Activated T-cell treated with anti-CD3 and anti-CD28 coated beads for 48 hours (primary cell): Measurements from ENCODE around the gene VAPA.
"Not testable (repeated sequence)": the region's sequence is repeated elsewhere in the genome, so short reads cannot be mapped to it uniquely, and the experiment has no call there.

Experiments used
- DNase-seq: peaks from one replicate; pipeline ENCODE4 v3.0.0-alpha.2; 2020; ENCODE audit warnings: low read depth

The VAPA gene

DNA sequence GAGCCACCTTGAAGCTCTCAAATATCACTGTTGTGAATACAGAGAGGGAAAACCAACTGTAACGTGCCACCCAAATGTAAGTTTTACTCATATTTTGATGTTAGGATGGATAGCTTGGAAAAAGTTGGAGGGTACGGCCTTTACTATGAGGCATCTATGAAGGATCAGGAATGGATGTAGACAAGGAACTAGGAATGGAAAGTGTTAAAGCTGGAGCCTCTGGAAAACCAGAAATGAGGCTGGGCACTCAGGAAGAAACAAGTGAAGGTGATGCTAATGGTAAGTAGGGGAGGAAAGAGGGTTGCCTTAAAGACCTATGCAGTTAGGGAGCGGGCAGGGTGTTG lies 27.8 kb upstream of the VAPA start:
- no peak for DNase-seq

DNA sequence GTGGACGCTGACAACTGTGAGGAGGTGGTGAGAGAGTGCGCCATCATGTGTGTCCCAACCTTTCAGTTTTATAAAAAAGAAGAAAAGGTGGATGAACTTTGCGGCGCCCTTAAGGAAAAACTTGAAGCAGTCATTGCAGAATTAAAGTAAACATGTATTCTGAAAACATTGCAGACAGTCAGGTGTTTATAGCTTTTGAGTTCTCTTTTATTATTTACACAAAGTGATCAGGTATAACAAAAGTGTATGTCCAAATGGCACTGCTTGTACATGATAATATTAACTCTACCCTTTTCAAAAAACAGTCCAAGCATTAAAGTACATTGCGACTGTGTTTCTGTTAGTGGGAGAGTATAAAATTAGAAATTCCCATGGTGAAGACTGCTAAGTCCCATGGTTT lies 25.8 kb upstream of the VAPA start:
- no peak for DNase-seq

DNA sequence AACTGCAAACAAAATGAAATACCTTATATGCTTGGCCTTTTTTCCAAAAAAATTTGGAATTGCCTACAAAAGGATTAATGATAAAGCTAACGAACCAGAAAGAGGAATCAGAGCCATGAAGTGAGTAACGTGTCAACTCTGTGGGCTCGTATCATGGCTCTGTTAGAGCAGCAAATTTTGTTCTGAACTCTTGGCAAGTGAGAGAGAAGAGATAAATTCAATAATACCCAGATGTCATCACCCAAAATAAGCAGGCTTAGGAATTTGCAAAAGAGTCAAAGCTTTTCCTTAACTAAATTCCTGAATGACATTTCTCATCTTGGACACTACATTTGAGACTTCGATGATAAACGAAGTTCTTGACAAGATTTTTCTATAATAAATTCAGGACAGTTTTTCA lies 23.6 kb upstream of the VAPA start:
- DNase-seq = no peak

DNA sequence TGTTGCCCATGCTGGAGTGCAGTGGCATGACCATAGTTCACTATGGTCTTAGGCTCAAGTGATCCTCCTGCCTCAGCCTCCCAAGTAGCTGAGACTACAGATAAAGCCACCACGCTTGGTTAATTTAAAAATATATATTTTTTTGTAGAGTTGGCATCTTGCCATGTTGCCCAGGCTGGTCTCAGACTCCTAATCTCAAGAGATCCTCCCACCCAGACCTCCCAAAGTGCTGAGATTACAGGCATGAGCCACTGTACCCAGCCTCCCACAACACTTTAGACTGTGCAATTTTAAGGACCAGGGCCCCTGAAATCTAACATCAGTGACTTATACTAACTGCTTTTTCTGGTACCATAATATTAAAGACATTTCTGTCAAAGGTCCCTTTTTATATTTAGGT lies 22.9 kb upstream of the VAPA start:
- DNase-seq = no peak

DNA sequence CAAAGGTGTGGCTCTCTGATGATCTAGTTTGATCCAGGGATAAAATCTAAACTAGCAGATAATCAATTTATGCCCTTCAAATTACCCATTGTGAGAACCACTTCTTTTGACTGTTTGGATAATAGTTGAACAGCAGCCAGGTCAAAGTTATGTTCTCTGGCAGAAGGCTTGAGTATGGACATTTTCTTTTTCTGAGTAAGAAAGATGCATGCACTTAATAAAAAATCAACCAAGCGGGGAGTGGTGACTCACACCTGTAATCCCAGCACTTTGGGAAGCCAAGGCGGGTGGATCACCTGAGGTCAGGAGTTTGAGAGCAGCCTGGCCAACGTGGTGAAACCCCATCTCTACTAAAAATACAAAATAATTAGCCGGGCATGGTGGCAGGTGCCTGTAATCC lies 22.3 kb upstream of the VAPA start:
- not testable (repeated sequence) for DNase-seq

DNA sequence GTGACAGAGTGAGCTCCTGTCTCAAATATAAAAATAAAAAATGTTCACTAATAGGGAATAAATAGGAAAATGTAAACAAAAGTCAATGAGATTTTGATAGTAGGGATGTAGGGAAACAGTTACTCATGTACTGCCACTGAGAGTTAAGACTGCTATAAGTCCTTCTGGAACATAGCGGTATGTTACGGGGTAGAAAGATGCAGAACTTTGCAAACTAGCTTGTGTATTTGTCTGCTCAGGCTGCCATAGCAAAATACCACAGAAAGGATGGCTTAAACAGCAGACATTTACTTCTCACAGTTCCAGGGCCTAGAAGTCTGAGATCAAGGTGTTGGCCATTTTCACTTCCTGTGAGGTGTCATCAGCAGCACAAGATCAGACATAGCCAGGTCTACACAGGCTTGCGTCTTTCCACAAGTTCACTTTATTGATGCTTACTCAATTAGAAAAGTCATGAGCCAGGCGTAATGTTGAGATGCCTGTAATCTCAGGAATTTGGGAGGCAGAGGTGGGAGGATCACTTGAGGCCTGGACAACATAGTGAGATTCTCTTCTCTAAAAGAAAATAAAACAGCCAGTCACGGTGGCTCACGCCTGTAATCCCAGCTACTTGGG lies 19.3 kb upstream of the VAPA start:
- DNase-seq = no peak

DNA sequence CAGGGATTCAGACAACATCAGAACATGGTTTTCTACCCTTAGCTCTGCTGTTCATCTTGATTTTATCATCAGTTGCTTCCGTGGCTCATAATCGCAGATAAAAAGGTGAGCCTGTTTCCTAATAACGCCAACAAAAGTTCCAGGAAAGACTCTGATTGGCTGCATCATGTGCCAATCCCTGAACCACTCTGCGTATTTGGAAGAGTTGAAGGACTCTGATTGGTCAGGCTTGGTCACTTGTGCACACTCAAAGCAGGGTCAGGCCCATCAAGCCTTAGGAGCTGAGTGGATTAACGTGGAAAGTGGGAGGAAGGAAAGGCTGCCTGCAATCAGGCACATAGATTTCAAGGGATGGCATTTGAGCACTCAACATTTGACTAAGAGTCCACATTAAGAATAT lies 16.7 kb upstream of the VAPA start:
- no peak for DNase-seq

DNA sequence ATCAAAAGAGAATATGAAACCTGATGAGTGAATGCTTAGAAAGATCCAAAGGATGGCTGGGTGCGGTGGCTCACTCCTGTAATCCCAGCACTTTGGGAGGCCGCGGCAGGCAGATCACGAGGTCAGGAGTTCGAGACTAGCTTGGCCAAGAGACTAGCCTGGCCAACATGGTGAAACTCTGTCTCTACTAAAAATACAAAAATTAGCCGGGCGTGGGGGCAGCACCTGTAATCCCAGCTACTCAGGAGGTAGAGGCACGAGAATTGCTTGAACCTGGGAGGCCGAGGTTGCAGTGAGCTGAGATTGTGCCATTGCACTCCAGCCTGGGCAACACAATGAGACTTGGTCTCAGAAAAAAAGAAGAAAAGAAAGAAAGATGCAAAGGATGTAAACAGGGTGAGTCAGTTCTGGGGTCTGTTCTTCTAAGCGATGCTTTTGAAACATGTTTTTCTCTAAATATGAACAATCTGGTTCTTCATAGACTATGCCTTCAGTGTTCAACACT lies 16.0 kb upstream of the VAPA start:
- not testable (repeated sequence) for DNase-seq

DNA sequence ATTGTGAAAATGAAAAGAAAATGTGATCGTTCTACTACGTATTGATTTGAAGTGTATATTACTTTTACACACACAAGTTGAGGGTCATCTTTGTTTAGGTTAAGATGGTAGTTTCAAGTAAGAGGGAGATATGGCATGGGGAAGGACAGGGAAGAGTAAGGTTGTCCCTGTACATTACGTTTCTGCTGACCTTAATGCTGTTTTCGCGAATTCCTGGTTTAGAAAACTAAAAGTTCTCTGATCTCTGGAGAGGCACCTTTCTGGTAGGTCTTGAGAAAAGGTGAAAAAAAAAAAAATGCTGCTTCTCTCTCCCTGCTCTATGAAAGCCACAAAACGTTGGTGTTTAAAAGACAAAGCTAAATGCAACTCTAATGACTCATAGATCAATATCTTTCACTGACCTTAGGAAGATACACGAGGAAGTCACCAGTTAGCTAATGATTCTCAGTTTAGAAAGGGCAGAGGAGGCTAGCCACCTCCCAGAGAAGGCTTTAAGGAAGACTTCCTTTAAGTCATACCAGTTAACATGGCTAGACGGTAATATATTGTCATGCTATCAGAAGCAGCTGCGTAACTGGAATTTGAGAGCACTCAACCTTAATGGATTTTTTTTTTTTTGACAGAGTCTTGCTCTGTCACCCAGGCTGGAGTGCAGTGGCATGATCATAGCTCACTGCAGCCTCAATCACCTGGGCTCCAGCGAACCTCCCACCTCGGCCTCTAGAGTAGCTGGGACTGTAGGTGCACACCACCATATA lies 14.8 kb upstream of the VAPA start:
- DNase-seq = no peak

DNA sequence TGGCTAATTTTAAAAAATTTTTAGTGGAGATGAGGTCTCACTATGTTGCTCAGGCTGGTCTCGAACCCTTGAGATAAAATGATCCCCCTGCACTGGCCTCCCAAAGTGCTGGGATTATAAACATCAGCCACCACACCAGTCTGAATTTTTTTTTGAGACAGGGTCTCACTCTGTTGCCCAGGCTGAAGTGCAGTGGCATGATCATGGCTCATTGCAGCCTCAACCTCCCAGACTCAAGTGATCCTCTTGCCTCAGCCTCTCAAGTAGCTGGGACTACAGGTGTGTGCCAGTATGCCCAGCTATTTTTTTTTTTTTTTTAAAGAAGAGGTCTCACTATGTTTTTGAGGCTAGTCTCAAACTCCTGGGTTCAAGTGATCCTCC lies 14.3 kb upstream of the VAPA start:
- not testable (repeated sequence) for DNase-seq

DNA sequence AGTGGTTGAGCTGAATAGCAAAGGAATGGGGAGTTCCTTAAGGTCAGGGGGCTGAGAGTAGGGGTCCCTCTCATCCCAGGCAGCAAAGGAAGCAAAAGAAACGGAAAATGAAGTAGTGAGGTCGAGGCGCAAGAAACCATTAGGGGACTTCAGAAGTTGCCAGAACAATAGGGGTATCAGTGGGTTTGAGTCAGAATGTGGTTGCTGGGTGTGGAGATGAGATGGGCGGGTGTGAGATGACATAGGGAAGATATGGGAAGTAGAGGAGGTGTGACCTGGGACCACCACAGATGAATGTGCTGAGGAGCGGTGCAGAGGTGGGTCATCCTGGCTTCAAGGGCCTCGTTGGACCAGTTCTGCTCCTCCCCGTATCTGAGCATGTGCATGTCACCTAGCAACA lies 13.1 kb upstream of the VAPA start:
- no peak for DNase-seq

DNA sequence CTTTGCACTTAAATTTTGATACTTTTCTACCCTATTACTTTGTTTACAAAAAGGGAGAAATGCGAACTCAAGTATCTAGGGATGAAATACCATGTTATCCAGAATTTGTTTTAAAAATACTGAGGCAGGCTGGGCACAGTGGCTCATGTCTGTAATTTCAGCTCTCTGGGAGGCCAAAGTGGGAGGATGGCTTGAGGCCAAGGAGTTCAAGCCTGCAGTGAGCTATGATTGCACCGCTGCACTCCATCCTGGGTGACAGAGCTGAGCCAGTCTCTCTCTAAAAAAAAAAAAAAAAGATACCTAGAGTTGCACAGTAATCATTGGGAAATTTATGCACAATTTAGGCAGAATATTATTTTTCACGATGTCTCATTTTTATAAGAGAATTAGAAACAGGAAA lies 12.4 kb upstream of the VAPA start:
- DNase-seq = no peak

DNA sequence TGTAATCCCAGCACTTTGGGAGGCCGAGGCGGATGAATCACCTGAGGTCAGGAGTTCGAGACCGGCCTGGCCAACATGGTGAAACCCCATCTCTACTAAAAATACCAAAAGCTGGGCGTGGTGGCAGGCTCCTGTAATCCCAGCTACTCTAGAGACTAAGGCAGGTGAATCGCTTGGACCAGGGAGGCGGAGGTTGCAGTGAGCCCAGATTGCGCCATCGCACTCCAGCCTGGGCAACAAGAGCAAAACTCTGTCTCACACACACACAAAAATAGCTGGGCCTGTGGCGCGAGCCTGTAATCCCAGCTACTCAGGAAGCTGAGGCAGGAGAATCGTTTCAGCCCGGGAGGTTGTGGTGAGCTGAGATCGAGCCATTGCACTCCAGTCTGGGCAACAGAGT lies 11.6 kb upstream of the VAPA start:
- DNase-seq = not testable (repeated sequence)

DNA sequence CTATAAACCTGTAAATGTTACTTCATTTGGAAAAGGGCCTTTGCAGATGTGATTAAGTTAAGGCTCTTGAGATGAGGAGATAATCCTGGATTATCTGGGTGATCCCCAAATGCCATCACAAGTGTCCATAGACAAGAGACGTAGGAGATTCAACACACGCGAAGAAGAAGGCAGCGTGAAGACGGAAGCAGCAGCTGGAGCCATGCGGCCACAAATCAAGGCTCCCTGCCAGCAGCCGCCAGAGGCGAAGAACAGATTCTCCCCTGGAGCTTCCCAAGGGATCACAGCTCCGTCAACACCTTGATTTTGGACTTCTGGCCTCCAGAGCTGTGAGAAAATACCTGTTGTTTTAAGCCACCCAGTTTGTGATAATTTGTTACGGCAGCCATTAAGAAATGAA lies 11.0 kb upstream of the VAPA start:
- no peak for DNase-seq

DNA sequence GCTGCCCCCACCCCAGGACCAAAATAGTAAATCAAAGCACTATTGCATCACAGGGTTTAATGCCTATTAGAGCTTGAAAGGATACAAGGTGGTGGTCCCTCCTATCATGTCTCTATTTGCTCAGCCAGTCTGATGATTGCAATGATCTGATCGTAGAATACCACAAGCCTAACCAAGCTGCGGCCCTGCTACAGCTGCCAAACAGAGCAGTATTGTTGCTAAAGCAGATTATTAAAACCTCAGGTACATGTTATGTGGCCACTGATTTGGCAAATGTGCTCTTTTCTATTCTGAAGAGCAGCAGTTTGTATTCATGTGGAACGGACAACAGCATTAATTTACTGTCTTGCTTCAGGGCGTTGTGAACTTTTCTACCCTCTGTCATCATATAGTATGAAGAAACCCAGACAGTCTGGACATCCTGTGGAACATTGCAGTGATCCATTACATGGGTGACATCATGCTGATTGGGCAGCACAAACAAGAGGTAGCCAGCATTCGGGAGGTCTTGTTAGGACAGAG lies 8.4 kb upstream of the VAPA start:
- DNase-seq = no peak

DNA sequence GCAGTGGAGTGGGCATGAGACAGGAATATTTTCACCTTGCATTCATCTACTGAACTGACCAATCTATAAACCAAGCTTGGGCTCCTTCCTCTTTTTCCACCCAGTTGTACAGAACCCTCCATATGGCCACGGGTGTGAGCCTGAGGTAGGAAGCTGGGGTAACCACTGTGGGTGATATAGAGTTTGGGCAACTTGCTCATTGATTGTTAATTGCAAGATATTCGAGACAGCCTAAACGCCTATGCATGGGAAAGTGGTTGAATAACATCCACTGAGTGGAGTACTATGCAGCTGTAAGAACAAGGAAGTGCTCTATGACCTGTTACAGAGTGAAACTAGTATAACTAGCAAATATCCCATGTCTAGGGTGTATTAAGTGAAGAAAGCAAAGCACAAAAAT lies 7.3 kb upstream of the VAPA start:
- no peak for DNase-seq

DNA sequence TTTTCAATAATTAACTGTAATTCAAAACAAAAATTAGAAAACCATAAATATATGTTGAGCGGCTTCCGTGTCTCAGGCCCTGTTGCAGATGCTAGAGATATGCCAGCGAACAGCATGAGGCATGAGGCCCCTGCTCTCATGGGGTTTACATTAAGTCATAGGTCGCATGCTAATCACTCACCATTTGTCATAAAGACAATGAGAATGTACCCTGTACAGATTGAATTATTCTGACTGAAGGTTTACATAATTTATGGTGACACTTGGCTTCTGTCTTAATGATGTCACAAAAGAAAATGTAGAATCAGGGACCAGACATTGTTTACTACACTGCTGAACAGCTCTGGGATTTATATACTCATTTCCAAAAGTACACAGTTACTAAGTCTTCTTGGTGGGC lies 5.9 kb upstream of the VAPA start:
- no peak for DNase-seq

DNA sequence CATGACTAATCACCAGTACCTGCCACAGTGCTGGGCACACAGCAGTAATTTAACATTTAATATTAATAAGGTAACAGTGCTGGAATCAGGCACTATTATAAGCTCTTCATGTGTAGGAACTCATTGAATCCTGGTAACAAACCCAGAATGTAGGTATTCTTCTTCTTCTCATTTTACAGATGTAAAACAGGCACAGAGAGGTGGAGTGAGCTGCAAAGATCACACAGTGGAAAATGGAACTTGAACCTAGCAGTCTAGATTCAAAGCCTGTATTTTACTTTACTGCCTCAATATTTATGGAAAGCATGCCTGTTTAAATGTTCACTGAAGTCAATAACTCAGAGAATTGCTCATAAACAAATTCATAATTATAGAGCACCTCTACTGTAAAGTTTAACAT lies 3.7 kb upstream of the VAPA start:
- DNase-seq = no peak

DNA sequence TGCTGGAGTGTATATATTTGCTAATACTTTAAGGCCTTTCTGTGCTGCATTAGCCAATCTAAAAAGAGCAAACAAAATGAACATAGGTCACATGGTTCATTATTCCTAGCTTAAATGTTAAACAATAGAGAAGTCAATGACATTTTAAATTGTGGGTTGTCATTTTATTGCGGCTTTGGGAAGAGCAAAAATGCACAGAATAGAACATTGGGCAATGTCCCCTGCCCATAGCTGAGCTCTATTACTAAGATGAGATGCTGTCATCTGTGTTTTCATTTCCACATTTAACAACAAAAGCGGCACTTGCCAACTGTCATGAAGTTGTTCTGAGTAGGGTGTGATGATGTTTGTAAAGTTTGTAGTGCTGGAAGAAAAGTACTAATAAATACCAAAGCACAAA lies 3.2 kb upstream of the VAPA start:
- no peak for DNase-seq

DNA sequence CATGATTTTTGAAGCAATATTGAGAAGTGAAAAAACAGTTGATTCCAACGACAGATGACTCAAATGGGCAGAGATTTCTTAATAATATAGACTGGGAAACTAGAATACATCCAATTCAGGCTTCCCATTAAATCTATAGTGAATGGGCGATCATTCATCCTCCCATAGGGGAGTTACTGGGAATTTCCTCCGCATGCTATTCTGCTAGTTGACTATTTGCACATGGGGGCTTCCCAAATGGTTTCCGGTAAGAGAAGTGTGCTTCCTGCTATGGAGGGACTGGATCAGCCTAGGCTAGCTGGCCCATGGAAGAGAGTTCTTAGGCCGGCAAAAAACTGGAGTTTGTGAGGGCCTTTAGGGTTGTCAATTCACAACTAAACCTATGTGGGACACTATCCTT lies 2.6 kb upstream of the VAPA start:
- DNase-seq = no peak

DNA sequence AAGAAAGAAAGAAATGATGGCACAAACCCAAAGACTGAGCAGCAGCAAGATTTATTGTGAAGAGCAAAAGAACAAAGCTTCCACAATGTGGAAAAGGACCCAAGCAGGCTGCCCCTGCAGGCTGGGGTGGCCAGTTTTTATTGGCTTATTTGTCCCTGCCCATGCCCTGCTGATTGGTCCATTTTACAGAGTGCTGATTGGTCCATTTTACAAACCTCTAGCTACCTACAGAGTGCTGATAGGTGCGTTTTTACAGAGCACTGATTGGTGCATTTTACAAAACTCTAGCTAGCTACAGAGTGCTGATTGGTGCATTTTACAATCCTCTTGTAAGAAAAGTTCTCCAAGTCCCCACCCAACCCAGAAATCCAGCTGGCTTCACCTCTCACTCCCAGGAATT lies 1.5 kb upstream of the VAPA start:
- DNase-seq = not testable (repeated sequence)

DNA sequence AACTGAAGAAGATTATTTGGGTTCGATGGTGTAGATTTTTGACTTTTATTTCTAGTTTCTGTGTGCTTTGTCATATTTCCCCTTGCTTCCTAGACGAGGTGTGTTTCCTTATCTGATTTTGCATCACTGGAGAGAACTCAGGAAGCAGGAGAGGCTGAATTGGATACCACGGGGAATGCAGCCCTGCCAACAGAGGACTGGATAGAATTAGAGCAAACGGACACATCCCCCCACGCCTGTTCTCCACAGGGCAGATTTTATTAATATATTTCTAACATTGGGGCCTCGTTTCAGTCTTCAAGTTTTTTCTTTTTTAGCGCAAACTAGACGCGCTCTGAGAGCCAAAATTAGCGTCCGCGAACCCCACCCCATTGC lies 678 bp upstream of the VAPA start:
- no peak for DNase-seq

DNA sequence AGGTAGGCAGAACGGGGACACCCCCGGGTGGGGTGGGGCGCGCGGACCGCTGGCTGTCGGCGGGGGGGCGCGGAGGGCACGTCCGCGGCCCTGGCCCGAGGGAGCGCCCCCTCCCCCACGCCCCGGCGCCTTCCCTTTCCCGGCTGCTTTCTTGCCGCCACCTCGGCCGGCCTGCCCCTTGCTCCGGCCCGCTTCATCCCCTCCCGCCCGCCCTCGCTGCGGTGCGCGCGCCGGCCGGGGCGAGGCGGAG lies 443 bp downstream of the VAPA start:
- no peak for DNase-seq

DNA sequence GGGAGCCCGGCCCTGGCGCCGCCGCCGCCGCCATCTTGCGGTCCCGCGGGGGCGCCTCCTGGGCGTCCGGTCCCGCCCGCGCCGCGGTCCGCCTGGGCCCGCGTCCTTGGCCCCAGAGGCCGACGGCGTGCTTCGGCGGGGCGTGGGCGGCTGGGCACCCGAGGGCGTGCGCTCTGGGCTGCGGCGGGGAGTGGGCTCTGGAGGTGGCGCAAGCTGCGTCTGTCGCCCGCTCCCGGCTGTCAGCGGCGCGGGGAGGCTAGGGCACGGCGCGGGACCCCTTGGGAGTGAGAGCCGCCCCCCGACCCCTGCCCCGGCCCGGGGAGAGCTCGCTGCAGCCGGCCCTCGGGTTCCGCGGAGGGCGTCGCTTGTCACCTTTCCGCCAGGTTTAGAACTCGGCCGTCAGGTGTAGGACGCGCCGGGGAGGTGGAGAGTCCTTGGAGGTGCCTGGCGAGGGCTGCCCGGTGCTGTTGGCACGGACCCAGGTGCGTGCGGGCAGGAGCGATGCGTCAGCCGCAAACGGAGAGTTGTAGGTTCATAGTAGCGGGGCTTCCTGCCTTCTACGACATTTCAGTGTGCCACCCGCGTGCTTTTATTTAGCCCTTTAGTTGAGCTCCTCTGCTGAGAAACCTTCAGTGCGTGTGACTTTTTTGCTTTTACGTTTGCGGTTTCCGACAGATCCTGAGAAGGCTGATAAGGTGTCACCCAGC lies 921 bp downstream of the VAPA start:
- DNase-seq = peak; percentile 73
